ENCODE measurements around the gene HCRTR2.
"Not testable (repeated sequence)": the region's sequence is repeated elsewhere in the genome, so short reads cannot be mapped to it uniquely, and the experiment has no call there.

The HCRTR2 gene

DNA sequence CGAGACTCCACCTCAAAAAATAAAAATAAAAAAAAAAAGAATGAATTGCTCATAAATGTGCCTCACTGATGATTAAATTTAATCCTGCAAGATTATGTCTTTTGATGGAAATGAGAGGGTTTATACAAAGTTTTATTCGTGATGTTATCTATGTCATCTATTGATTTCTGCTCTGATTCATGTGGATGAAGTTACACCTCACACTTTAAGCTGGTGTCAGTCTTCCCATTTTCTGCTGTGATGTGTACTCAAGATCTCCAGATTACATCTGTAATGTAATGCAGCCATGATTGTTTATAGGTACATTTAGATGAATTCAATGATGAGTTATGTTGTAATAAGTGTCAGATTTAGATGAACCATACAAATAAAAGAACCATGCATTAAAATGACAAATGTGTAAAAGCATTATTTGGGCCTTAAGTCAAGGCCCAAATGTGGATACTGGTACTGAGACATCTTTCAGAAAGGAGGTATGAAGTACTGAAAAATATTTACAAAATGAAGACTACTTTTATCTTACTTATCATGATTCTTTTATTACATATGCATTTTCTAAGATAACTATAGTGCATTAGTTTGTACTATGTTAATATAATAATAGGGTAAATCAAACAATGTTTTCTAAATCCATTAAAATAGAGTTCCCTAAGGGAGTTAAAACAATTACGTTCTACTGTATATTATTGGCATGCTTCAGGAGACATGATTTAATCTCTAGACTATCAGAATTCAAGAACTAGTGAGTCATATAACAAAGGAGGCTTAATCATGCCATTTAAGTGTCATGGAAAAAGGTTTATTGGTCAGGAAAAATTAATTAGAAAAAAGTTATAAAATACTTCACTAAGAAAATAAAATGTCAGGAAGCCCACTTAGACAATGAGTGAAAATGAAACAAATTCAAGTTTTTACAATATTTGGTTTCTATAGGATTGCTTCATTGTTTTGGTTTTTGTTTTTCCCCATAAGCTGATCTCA, 34.5 kb downstream of the HCRTR2 start:
- DNase-seq = no peak
- intact Hi-C loops (cut with DNase I) = no loop called here

DNA sequence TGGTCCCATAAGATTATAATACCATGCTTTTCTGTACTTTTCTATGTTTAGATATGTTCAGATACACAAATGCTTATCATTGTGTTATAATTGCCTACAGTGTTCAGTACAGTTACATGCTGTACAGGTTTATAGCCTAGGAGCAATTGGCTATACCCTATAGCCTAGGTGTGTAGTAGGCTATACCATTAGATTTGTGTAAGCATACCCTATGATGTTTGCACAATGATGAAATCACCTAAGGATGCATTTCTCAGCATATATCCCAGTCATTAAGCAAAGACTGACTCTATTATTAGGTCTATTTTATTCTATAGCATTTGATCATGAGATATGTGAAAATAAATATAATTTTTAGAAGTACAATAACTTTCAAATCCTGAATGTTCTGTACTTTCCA, 36.6 kb downstream of the HCRTR2 start:
- intact Hi-C loops (cut with DNase I) = no loop called here
- DNase-seq = no peak

DNA sequence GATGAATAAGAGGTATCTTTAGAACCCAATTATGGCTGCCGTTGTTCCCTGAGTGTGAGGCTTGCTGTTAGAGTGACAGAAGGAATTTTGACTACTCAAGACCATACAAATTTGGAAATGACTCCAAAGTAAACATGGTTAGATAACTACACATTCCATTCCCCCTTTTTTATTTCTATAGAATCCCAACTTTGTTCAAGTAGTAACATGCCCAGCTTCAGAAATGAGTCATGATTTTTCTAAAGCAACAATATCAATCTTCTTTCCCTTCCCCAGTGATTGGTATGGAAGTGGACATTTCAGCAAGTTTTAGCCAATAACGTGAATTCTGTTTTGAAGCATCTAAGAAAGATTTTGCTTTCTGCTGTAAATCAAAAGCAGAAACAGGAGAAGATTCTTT, 37.8 kb downstream of the HCRTR2 start:
- intact Hi-C loops (cut with DNase I) = no loop called here
- no peak for DNase-seq

DNA sequence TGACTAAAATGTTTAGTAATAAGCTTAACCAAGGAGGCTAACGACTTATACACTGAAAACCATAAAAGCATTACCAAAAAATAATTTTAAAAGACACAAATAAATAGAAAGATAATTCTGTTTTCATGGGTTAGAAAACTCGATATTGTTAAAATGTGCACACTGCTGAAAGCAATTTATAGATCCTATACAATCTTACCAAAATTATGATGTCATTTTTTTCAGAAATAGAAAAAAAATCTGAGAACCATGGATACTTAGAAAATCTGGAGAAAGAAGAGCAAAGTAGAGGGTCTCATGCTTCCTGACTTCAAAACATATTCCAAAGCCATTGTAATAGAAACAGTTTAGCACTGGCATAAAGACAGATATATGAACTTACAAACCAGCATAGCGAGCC, 46.6 kb downstream of the HCRTR2 start:
- DNase-seq = no peak
- intact Hi-C loops (cut with DNase I) = no loop called here

DNA sequence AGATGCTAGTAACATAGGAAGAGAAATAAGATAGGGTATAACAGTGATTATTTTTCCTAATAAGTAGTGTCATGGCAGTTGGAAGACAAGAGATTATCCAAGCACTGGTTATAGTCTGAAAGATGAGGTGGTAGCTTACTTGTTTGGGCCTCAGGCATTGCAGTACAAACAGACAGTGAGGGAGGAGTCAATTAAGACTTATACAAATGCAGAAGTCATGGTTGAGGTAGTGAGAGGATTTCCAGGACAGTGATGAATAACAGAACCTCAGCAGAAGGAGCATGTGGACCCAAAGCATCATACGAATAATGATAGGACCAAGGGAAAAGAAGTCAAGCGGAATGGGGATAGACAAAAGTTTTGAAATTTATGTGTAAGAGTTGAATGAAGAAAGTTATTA, 53.5 kb downstream of the HCRTR2 start:
- intact Hi-C loops (cut with DNase I) = no loop called here
- no peak for DNase-seq

DNA sequence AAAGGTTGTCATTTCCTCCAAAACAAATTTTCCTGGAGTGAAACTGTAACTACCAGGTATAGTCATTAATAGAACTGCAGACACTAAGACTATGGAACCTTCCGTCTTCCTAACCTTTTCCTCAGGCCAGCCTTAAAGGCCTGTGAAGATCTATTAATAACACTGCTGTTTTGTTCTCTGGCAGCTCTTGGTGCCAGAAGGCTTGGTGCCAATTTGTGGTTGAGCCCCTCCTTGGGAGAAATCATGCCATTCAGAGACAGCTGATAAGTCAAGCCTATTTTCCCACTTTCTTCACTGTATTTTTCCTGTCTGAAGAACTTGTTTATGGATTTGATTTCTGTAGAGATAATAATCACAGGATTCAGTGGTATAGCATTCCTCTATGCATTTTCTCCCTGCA, 64.8 kb downstream of the HCRTR2 start:
- intact Hi-C loops (cut with DNase I) = no loop called here
- DNase-seq = no peak

DNA sequence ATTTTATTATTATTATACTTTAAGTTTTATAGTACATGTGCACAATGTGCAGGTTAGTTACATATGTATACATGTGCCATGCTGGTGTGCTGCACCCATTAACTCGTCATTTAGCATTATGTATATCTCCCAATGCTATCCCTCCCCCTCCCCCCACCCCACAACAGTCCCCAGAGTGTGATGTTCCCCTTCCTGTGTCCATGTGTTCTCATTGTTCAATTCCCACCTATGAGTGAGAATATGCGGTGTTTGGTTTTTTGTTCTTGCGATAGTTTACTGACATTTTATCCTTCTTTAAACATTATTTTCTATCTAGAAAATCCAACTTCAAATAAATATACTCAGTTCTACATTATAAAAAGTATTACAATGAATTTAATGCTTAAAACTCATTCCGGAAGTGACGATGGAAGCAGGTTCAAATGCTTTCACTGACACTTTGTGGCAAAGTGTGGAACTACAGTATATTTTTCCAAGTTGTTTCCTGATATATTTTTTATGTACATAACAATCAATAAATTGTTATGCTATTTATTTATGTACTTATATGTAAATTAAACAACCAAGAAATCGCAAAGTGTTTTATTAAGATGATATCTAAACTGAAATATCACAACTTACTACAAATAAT, 66.8 kb downstream of the HCRTR2 start:
- intact Hi-C loops (cut with DNase I) = loop anchor here (10.0 kb wide), 1 partner anchor 1256 kb away; no protein-coding TSS in a partner anchor

DNA sequence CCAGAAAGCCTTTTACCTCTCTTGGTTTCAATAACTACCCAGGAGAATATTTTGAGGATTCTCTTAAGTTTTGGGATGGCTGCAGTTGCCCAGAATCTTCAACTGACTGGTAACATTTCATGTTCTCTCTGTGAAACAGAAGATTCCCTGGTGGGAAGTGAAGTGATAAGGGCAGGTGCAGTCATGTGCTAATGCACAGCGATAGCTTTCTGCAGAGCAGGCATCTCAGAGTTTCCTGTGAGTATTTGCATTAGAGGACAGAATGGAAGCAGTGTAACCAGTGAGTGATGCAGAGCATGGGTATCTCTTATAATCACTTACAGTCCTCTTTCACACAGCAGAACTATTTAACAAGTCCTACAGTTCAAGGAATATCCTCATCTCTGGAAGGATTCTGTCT, 76.1 kb downstream of the HCRTR2 start:
- intact Hi-C loops (cut with DNase I) = no loop called here

More for the DNA sequence above, 66.8 kb downstream of the HCRTR2 start:
- DNase-seq = not testable (repeated sequence)

DNA sequence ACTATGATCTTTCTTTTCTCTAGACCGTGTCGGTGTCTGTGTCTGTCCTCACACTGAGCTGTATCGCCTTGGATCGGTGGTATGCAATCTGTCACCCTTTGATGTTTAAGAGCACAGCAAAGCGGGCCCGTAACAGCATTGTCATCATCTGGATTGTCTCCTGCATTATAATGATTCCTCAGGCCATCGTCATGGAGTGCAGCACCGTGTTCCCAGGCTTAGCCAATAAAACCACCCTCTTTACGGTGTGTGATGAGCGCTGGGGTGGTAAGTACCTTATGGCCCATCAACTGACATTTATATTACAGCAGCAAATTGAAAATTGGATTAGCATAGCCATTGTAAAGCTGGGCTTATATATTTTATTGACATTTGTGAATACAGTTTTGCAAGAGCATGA, 80.8 kb downstream of the HCRTR2 start:
- no peak for DNase-seq
- intact Hi-C loops (cut with DNase I) = no loop called here

More for the DNA sequence above, 76.1 kb downstream of the HCRTR2 start:
- DNase-seq = no peak

DNA sequence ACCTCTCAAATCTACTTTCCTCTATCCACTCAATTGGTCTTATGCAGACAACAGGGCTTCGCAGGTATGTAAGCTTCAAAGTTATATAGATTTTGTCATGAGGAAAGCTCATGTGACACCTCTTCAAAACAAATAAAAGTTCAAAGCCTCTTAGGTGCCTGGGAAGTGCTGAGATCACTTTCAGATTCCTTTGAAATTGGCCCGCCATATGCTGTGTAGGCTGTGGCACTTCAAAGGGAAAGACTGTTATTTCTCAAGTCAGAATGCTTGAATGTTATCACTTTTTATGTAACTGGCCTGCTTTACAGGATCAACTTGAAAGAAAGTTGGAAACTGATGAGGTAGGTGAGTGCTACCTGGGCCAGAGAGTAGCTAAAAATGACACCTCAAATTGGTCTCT, 85.9 kb downstream of the HCRTR2 start:
- intact Hi-C loops (cut with DNase I) = no loop called here
- no peak for DNase-seq

DNA sequence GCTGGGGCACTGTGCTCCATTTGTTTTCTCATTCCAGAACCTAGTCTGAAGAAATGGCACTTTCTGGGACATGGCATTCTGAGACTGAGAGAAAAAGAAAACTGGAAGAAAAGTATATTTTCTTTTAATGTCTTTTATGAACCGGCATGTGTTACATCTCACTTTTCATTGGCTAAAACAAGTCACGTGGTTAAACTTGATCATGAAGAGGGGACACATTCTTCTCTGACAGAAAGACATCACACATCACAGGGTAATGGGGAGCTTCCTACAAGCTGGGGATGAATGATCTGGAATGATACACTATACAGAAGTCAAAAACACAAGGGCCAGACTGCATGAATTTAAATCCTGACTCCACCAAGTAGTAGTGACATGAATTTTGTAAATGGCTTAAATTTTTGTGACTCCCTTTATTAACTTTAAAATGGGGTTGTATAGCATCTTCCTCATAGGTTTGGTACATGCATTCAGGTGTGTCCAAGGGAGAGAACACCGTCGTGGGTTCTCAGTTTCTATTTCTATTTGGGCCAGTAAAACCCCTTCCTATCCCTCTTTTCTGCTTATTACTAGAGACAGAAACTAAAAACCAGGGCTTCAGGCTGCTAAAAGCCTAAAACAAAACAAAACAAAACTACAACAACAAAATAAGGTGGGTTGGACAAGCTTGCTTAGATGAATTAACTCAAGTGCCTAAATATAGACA, 91.2 kb downstream of the HCRTR2 start:
- intact Hi-C loops (cut with DNase I) = no loop called here

DNA sequence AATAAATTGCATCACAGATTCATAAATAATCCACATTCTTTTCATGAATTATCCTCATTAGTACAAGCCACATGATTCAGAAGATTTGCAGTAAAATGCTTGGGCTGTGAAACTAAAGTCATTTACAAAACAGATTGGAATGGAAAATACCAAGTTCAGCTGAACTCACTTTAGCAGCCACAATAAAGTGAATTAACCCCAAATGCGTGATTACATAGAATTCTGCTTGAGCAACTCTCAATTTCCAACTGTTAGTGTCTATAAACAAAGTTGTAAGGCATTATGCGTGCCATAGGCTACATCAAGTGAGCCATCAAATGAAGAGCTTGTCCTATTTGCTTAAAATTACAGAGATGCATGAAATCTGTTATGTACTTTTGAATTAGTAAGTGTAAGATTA, 92.6 kb downstream of the HCRTR2 start:
- intact Hi-C loops (cut with DNase I) = no loop called here
- no peak for DNase-seq

More for the DNA sequence above, 91.2 kb downstream of the HCRTR2 start:
- no peak for DNase-seq

DNA sequence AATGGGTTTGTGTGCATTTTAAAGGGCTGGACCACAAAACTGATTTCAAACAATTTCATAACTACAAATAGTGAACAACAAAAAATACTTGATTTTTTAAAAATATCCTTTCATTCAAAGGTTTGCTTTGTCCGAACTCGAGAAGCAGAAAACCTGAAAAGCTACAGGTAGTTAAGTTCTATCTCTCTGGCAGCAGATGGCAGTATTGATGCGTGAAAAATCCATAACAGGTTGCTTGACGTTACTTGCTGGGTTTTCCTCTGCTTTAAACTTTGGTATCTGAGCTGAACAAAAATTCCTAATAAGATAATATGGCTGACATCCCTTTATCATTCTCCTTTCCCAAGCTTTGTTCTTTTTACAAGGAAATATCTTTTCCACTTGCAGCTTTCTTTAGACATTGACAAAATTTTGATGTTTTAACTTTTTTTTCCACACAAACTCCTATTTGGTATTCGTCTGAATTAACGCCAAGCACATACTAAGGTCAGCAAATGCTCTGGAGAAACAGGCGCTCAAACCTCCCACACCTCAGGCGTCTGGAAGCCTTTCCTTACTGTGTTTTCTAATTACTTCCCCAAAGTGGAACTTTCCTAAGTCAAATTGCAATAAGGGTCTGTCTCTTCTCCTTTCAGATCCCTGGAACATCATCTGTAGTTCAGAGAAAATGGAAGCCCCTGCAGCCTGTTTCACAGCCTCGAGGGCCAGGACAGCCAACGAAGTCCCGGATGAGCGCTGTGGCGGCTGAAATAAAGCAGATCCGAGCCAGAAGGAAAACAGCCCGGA, 102.6 kb downstream of the HCRTR2 start:
- intact Hi-C loops (cut with DNase I) = no loop called here
- DNase-seq = peak in 17 of 42 donors; percentile 5 to 62 (median 25)

DNA sequence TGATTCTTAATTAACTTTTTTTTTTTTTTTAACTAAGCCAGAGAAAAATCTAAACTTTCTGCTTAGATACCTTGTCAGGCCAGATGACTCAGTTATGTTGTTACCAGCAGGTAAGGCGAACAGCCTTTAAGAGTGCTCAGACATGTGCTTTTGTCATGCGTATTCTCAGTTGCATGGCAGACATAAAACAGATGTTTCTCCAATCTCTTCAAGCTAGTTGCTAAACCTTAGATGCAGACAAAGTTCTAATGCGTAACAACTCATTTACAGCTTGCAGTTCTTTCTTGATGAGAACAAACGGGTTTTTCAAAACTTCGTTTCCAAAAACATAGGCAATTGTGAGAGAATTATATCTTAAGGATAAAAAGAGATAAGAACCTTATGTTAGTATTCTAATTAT, 103.3 kb downstream of the HCRTR2 start:
- intact Hi-C loops (cut with DNase I) = no loop called here
- no peak for DNase-seq

DNA sequence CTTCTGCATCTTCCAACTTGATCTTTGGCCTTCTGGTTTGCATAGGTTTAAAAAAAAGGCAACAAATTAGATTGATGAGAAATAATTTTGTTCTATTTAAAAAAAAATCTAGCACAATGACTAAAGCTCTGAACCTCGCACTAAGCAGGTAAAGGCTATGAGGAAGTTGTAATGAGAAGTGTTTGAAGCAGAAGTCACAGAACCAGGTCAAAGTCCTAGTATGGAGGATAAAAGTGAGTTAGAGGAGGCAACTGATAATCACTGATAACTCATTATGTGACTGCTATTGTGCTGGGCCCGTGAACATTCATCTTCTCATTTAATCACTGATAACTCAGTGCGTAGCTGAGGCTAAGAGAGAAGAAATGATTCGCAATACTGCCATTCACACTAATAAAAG, 106.9 kb downstream of the HCRTR2 start:
- intact Hi-C loops (cut with DNase I) = no loop called here

DNA sequence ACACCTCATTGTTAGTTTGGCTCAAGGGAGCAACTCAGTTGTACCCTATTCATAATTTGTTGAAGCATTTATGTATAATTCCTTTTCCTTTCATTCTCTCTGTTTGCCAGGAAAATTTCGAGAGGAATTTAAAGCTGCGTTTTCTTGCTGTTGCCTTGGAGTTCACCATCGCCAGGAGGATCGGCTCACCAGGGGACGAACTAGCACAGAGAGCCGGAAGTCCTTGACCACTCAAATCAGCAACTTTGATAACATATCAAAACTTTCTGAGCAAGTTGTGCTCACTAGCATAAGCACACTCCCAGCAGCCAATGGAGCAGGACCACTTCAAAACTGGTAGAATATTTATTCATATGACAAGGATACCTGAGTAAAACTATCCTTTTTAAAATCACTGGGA, 107.8 kb downstream of the HCRTR2 start:
- intact Hi-C loops (cut with DNase I) = no loop called here
- no peak for DNase-seq

More for the DNA sequence above, 106.9 kb downstream of the HCRTR2 start:
- no peak for DNase-seq

DNA sequence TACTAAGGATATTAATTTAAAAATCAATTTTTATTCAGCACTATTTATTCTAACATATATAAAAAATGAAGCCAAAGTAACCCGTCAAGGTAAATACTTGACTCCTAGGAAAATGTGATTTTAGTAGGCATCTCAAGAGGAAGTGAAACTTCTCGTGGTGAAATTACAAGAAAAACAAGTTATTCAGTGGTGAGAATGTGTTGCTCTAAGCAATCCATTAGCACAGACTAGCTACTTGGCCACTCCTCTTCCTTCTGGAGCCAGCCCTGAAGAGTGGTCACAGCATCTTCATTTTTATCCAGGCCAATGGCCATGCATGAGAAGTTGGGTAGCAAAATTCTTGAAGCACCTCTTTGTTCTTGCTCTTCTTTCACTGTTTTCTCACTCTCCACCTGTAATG, 112.5 kb downstream of the HCRTR2 start:
- DNase-seq = no peak
- intact Hi-C loops (cut with DNase I) = no loop called here

DNA sequence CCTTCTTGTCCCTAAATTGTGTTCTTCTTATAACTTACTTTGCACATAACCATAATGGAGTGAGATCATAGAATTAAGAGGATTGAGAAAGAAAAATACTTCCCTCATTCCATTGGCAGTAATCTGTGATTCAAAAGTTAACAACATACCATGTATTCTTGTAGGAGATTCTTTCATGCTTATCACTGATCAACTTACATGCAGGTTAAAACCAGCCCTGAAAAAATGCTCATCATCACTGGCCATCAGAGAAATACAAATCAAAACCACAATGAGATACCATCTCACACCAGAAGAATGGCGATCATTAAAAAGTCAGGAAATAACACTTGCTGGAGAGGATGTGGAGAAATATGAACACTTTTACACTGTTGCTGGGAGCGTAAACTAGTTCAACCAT, 116.4 kb downstream of the HCRTR2 start:
- DNase-seq = no peak
- intact Hi-C loops (cut with DNase I) = no loop called here

DNA sequence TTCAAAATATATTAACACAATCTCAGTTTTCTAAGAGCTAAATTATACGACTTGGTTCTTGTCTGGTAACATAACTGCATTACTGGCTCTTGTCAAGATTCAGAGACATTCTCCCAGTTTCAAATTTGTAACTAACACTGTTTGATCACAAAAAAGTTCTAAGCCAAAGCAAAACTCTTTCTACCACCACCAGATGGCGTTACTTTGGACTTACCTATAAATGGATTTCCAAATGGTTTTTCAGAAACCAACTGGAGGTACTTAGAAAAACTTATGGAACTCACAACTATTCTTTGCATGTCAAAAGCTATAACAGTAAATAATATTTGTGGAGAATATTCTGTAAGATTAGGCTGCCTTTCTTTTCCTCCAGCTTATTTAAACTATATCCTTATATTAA, 118.8 kb downstream of the HCRTR2 start:
- intact Hi-C loops (cut with DNase I) = no loop called here
- no peak for DNase-seq

Measured in head of caudate nucleus (tissue), 42 donors.